Ovary (tissue), 9 donors: Measurements from ENCODE around the gene DIS3L. TPM values are rescaled to one million over a fixed set of nuclear protein-coding genes. Genes with fewer than 3 reads are reported as not detected.

Experiments
- DNase-seq, 5 donors: peaks; one replicate each; pipeline ENCODE4 v3.0.0-alpha.2; 2019 to 2020
- H3K27ac ChIP-seq, 2 donors: fragments of 200-600 bp; one replicate each; pipeline versions ENCODE4 v1.5.1 to v1.8.0; 2019 to 2022
- H3K27me3 ChIP-seq: fragments of 200-600 bp; one replicate; pipeline ENCODE4 v1.8.0; 2022
- H3K36me3 ChIP-seq: fragments of 200-600 bp; sonication (generic); one replicate; pipeline ENCODE4 v1.5.1; 2019
- H3K4me1 ChIP-seq: one replicate; pipeline ENCODE4 v1.8.1; 2013; ENCODE audit warnings: mild to moderate bottlenecking, moderate library complexity; ENCODE audit not compliant: insufficient read depth
- H3K4me3 ChIP-seq: fragments of 200-600 bp; sonication (generic); one replicate; pipeline ENCODE4 v1.5.1; 2017
- H3K9me3 ChIP-seq, 2 donors: fragments of 200-600 bp in 1 of 2; sonication (generic) in 1 of 2; one replicate each; pipeline versions ENCODE4 v1.5.1 to v1.8.1; 2013 to 2019; ENCODE audit warnings: mild to moderate bottlenecking in 1 of 2, moderate library complexity in 1 of 2
- EP300 ChIP-seq: sonication (generic); formaldehyde crosslinking; IDR thresholded peaks from one replicate; pipeline ENCODE4 v1.6.1; 2017; ENCODE audit warnings: antibody characterized with exemption
- POLR2A ChIP-seq: fragments of 450-650 bp; IDR thresholded peaks from one replicate; pipeline ENCODE4 v1.6.1; 2017; ENCODE audit warnings: antibody characterized with exemption, mild to moderate bottlenecking, moderate library complexity
- WGBS, 3 donors: extraction: QIAGEN DNeasy Blood & Tissue Kit in 1 of 3; methylation state at CpG; one replicate each; pipeline versions ENCODE4 v1.1.5 to v1.1.7; 2013 to 2017; 5-methylcytosine and 5-hydroxymethylcytosine counted together
- intact Hi-C, 4 donors: fragments of 100-400 bp; cut with DNase I; formaldehyde crosslinking; loops; one replicate each; pipeline versions ENCODE4 v1.11.0 to v1.15.1; 2022 to 2023
- polyA plus RNA-seq, 2 donors: library from polyadenylated mRNA; stranded (reverse); fragments of 200-250 nt in 1 of 2; fragments of 350-450 nt in 1 of 2; fragmentation: Illumina TruSeq in 1 of 2; extraction: RNeasy Lipid Tissue Mini Kit (QIAGEN cat#74804) in 1 of 2; gene quantifications; one replicate each; pipeline ENCODE4 v1.2.3, GENCODE V29; 2013 to 2014
- total RNA-seq, 7 donors: library from RNA; depleted of rRNA in 2 of 7; stranded (reverse); fragments of >200 nt in 2 of 7; fragmentation: NEBNext Ultra II Directional in 3 of 7; extraction: Animal tissue kit (Norgen Biotek cat#: 25700) in 3 of 7; gene quantifications; one replicate each; pipeline versions ENCODE4 v1.1.0 to v1.2.4, GENCODE V29; 2016 to 2023
- TF ChIP-seq, protein P1 (sequence below), 3 donors: fragments of 450-650 bp in 2 of 3; fragments of 200-600 bp in 1 of 3; IDR thresholded peaks; one replicate each; pipeline versions ENCODE4 v1.5.1 to v1.8.0; 2016 to 2022; ENCODE audit warnings: antibody characterized with exemption in 3 of 3, mild to moderate bottlenecking in 1 of 3
- donor health status: DM: no; HTN: no; CAD: no; lungs with moderate emphysema.
- donor health status: DM: no; HTN: no; CAD: no.
- donor health status: Bipolar disorder and iron deficiency.
- donor health status: DM: yes; HTN: yes; CAD: no.
- donor health status: DM: no; HTN: no; CAD: no.
- donor health status: DM: yes; HTN: yes; CAD: no.

DIS3L gene
- total and polyA plus RNA-seq, 9 donors = 19.6 to 54.6 (median 31.9) TPM

GRCh38 chr15:66275352-66275751 is 18.0 kb upstream of the DIS3L start:
- TF ChIP-seq, protein P1, sequence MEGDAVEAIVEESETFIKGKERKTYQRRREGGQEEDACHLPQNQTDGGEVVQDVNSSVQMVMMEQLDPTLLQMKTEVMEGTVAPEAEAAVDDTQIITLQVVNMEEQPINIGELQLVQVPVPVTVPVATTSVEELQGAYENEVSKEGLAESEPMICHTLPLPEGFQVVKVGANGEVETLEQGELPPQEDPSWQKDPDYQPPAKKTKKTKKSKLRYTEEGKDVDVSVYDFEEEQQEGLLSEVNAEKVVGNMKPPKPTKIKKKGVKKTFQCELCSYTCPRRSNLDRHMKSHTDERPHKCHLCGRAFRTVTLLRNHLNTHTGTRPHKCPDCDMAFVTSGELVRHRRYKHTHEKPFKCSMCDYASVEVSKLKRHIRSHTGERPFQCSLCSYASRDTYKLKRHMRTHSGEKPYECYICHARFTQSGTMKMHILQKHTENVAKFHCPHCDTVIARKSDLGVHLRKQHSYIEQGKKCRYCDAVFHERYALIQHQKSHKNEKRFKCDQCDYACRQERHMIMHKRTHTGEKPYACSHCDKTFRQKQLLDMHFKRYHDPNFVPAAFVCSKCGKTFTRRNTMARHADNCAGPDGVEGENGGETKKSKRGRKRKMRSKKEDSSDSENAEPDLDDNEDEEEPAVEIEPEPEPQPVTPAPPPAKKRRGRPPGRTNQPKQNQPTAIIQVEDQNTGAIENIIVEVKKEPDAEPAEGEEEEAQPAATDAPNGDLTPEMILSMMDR (IDR thresholded peaks at IDR 0.05) = no peak
- TF ChIP-seq POLR2A = no peak
- TF ChIP-seq EP300 = no peak
- DNase-seq = no peak
- Histone ChIP-seq H3K4me1 (no peaks in the 10 kb centered on the region), H3K9me3 (no peaks in the 10 kb centered on the region), H3K4me3 (no peak overlapping the region), H3K36me3 (no peaks in the 10 kb centered on the region), H3K27ac (no peak overlapping the region), H3K27me3 (no peaks in the 10 kb centered on the region)
- intact Hi-C loops = no loop called here

DNA sequence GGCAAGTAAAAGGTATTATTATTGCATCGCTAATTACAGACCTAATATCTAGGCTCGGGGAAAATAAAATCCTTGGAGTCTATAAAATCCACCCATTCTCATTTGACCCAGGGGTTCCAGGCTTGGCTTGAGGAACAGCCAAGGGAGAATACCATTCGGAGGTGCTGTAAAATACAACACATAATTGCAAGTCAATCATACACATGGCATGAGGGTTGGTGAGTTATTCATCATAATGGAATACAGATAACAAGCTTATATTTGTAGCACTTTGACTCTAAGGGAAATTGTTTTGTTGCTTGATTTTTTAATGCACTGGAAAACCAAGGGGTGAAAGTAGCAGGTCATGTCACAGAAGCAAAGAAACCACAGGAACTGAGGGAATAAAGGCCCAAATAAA is 16.8 kb upstream of the DIS3L start:
- TF ChIP-seq POLR2A (no peak), EP300 (no peak)
- TF ChIP-seq, protein P1 (IDR thresholded peaks at IDR 0.05) = no peak
- Histone ChIP-seq H3K4me1 (no peaks in the 10 kb centered on the region), H3K27ac (no peak overlapping the region), H3K4me3 (no peak overlapping the region), H3K36me3 (no peaks in the 10 kb centered on the region), H3K27me3 (no peaks in the 10 kb centered on the region), H3K9me3 (no peaks in the 10 kb centered on the region)
- DNase-seq = no peak
- intact Hi-C loops = no loop called here
- WGBS, 3 donors = 81 to 88% (median 86%) methylated on average over 3 of the region's 3 CpGs

DNA sequence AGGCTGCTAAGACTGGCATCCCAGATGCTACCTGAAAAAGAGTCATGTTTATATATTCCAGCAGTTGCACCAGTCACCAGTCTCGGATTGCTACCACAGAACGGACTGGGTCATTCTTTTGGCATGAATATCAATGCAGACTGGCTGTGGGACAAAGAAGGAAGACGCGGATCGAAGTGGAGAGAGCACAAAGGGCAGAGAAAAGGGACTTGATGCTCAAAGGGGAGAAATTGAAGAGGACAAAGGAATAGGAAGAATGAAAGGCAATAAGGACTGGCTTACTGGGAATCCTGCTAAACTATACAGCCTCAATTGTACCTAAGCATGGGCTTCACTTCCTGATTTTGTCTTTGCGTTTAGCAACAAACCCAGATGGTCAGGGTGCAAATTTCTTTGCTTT is 15.3 kb upstream of the DIS3L start:
- no peaks in the 10 kb centered on the region for H3K9me3 ChIP-seq
- no peak for TF ChIP-seq POLR2A
- TF ChIP-seq, protein P1 (IDR thresholded peaks at IDR 0.05) = no peak
- intact Hi-C loops = no loop called here
- WGBS, 3 donors = 77 to 82% (median 79%) methylated on average over 6 of the region's 6 CpGs
- no peaks in the 10 kb centered on the region for H3K27me3 ChIP-seq
- H3K27ac ChIP-seq = no peak overlapping the region
- H3K4me1 ChIP-seq = no peaks in the 10 kb centered on the region
- no peaks in the 10 kb centered on the region for H3K36me3 ChIP-seq
- no peak for DNase-seq
- no peak overlapping the region for H3K4me3 ChIP-seq

- no peak for DNase-seq
- no peaks in the 10 kb centered on the region for H3K4me1 ChIP-seq
- H3K36me3 ChIP-seq = no peaks in the 10 kb centered on the region
- H3K27ac ChIP-seq = no peak overlapping the region
- no peaks in the 10 kb centered on the region for H3K9me3 ChIP-seq
- intact Hi-C loops = no loop called here
- H3K4me3 ChIP-seq = no peak overlapping the region
- TF ChIP-seq, protein P1 (IDR thresholded peaks at IDR 0.05) = no peak
- TF ChIP-seq EP300 (no peak), POLR2A (no peak)
- no peaks in the 10 kb centered on the region for H3K27me3 ChIP-seq
- whole genome bisulfite sequencing, 3 donors = 89 to 94% (median 90%) methylated on average over 6 of the region's 6 CpGs
Observed at GRCh38 chr15:66278671-66279070, 14.7 kb upstream of the DIS3L start.

GRCh38 chr15:66284271-66284670 is 9.1 kb upstream of the DIS3L start:
- no peak for DNase-seq
- H3K36me3 ChIP-seq = no peaks in the 10 kb centered on the region
- H3K4me1 ChIP-seq = no peaks in the 10 kb centered on the region
- intact Hi-C loops = loop anchor here in 2 of 4 donors (5.0 to 10.0 kb wide), 4 partner anchors 299 to 649 kb away; no protein-coding TSS in a partner anchor
- H3K9me3 ChIP-seq = no peaks in the 10 kb centered on the region
- H3K27me3 ChIP-seq = no peaks in the 10 kb centered on the region
- no peak overlapping the region for H3K27ac ChIP-seq
- TF ChIP-seq POLR2A = no peak
- no peak for TF ChIP-seq EP300
- no peak overlapping the region for H3K4me3 ChIP-seq
- 76 to 80% (median 78%) methylated on average over 3 of the region's 3 CpGs for WGBS, 3 donors
